HG02973 (cell line): ENCODE data around the gene PHF2.

Experiments
- ATAC-seq: cut with Tn5 transposase; IDR thresholded peaks from one replicate; pipeline ENCODE4 v1.9.1; 2021; ENCODE audit warnings: moderate library complexity; ENCODE audit not compliant: unreplicated experiment

The PHF2 gene

DNA sequence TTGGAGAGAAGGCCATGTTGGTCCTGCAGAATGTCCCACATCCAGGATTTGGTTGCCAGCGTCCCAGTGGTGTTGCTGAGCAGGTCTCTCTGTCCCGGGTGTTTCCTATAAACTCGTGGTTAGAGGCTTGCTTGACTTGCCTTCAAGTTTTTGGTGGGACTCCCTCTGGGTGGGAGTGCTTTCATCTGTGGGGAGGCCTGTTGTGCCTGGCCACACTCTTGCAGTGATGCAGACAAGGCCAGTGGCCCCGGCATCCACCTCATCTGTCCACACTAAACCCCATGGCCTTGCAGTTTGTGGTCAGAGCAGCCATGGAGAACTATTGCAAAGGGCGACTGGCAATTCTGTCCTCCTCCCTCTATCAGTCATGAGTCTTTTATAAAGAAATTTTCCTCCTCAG is 71.8 kb downstream of the PHF2 start:
- ATAC-seq = no peak

- no peak for ATAC-seq
Observed at GRCh38 chr9:93648836-93649235, 72.5 kb downstream of the PHF2 start.

- no peak for ATAC-seq
Observed at GRCh38 chr9:93649610-93650261, 73.4 kb downstream of the PHF2 start.

GRCh38 chr9:93650448-93650847 is 74.1 kb downstream of the PHF2 start:
- ATAC-seq = no peak

- no peak for ATAC-seq
Observed at GRCh38 chr9:93651521-93651950, 75.2 kb downstream of the PHF2 start.

- ATAC-seq = no peak
Observed at GRCh38 chr9:93652604-93653592, 76.5 kb downstream of the PHF2 start.

- ATAC-seq = no peak
Observed at GRCh38 chr9:93653760-93654159, 77.4 kb downstream of the PHF2 start.

GRCh38 chr9:93654351-93654961 is 78.1 kb downstream of the PHF2 start:
- ATAC-seq = no peak

DNA sequence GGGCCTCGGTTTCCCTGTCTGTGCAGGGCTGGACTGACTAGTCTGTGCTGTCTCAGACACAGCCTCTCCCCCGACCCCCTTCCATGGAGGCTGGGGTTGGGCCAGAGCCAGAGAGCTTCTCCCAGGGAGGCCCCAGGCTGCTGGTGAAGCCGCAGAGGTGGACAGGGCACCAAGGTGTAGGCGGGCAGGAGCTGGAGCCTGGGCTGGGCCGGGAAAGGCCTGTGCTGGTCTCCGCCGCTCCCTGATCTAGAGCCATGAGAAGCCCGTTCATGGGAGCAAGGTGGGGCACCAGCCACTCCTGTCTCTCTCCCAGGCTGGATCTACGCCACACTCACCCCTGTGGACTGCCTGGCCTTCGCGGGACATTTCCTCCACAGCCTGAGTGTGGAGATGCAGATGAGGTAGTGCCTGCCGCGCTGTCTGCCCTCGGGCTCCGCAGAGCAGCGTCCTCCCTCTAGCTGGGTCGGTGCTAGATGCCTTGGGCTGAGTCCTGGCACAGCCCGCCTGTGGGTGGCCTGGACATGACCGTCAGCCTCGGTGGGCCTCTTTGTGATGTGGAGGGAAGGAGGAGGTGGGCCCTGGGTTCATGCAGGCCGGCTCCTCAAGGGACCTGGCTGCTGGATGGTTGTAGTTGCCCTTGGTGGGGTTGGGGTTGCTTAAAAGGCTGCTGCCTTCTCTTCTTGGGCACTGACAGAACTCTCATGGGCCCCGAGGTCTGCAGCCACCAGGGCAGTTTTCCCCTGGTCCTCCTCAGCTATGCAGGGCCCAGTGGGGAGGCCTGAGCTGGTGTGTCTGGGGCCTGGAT is 79.4 kb downstream of the PHF2 start:
- no peak for ATAC-seq

DNA sequence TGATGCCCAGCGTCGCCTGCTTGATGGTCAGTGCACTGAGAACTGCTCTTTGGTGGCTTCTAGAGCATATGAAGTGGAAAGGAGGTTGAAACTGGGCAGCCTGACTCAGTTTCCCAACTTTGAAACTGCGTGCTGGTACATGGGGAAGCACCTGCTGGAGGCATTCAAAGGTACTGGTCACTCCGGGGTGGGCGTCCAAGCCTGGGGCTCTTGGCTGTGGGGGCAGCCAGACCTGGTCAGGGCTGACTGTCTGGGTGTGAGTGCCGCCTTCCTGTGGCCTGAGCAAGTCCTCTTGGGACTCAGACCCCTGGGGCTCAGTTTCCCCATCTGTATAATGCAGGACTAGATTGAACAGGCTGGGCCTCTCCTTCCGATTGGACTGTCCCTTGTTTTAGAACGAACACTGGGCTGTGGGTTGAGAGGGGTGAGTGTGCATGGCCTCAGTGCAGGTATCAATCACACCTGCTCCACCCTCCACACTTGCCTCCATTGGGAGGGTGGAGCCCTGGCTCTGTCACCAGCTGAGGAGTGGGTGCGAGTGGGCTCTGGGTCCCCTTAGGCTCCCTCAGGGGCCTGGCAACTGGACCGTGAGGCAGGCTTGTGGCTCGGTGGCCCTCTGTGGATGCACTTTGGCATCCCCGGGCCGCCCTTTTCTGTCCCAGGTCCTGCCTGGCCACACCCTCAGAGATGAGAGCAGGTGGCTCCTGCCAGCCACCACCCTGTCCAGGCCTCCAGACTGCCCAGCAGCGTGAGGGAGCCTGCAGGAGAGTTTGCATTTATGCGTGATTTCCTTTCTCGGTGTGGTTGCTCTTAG is 80.2 kb downstream of the PHF2 start:
- no peak for ATAC-seq

- ATAC-seq = no peak
Observed at GRCh38 chr9:93657331-93658111, 81.1 kb downstream of the PHF2 start.

DNA sequence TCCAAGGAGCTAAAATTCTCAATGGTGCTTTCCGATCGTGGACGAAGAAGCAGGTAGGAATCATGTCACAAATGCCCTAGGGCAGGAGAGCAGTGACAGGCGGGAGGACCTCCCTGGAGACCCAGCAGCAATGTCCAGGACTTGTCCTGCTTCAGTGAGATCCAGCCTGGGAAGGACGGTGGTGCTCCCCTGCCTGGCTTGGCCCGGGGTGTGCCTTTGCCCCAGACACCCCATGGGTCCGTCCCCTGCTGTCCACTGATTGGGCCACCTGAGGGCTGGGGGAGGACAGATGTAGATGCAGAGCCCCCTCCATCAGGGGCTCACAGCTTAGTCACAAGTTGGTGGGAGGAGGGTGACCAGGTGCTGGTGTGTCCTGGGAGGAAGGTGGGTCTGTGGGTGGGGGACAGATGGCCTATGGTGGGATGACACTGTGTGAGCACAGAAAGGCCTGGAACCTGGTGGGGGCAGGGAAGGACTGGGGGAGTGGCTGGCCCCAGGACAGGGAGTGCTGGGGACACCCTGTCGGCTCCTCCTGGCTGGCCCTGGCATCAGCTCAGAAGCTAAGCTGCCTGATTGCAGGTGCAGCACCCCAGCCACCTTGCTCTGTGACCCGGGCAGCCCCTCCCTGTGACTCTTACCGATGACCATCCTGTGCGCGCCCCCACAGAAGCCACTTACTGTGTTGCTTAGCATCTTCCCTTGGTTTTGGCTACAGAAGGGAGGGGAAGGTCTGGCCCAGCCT is 82.0 kb downstream of the PHF2 start:
- no peak for ATAC-seq

DNA sequence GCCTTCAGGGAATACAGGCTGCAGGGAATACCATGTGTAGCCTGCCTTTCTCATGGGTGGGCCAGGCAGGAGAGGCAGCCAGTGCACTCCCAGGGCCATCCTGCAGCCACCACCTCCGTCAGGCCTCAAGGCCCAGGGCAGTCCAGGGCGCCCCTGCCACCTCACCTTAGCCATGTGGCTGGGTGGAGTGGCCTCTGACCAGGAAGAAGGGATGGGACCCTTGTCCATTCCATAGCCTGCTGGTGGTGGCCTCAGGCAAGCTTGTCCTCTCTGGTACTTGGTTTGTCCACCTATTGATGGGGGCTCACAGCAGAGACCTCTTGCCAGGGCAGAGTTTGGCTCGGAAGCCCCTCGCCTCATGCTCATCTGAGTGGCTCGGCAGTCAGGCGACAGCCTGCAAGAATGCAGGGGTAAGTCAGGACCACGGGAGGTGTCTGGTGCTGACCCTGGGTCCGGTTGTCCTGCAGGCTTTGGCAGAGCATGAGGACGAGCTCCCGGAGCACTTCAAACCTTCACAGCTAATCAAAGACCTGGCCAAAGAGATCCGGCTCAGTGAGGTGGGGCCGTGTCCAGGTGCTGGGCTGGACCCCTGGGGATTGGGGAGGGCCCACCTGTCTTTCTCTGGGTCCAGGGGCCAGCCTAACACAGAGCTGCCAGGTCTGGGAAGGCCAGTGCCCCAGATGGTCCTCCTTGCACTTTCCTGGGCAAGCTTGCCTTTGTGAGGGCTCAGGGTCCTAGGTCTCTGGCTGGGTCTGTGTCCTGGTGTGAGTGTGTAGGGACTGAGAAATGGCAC is 82.9 kb downstream of the PHF2 start:
- ATAC-seq = no peak

GRCh38 chr9:93659837-93660177 is 83.4 kb downstream of the PHF2 start:
- no peak for ATAC-seq

GRCh38 chr9:93660352-93661046 is 84.1 kb downstream of the PHF2 start:
- no peak for ATAC-seq

GRCh38 chr9:93661591-93661990 is 85.2 kb downstream of the PHF2 start:
- no peak for ATAC-seq

DNA sequence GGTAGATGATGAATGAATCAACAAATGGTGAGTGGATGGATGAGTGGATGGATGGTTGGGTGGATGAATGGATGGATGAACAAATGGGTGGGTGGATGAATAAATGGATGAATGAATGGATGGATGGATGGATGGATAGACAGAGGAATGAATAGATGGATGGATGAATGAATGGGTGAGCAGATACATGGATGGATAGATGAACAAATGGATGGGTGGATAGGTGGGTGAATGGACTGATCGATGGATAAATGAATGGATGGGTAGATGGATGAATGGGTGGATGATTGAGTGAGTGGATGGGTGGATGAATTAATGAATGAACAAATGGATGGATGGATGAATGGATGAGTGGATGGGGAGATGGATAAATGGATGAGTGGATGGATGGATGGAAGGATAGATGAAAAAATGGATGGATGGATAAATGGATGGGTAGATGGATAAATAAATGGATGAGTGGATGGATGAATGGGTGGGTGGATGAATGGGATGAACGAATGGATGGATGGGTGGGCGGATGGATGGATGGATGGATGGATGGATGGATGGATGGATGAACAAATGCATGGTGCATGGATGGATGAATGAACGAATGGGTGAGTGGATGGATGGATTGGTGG is 85.7 kb downstream of the PHF2 start:
- ATAC-seq = no peak
